ENCODE measurements around the gene LGALS3BP. TPM values are rescaled to one million over a fixed set of nuclear protein-coding genes. Genes with fewer than 3 reads are reported as not detected.
A peak's percentile ranks its signal among the peaks of the same experiment; 100 is the strongest.

Gene LGALS3BP
- total RNA-seq, 1 donor from 2014 or later, result 202 TPM

GRCh38 chr17:79006794-79007503 lies 27.2 kb upstream of the LGALS3BP start:
- peak overlapping the region; percentile 57 for H3K27ac Mint-ChIP-seq
- H3K36me3 Mint-ChIP-seq, result peaks cover 6% of the 10 kb centered on the region
- H3K4me1 Mint-ChIP-seq (ENCODE audit: unreplicated experiment), result peaks cover 30% of the 10 kb centered on the region
- peak overlapping the region; percentile 67 for H3K4me3 Mint-ChIP-seq
- TF ChIP-seq, protein P1, sequence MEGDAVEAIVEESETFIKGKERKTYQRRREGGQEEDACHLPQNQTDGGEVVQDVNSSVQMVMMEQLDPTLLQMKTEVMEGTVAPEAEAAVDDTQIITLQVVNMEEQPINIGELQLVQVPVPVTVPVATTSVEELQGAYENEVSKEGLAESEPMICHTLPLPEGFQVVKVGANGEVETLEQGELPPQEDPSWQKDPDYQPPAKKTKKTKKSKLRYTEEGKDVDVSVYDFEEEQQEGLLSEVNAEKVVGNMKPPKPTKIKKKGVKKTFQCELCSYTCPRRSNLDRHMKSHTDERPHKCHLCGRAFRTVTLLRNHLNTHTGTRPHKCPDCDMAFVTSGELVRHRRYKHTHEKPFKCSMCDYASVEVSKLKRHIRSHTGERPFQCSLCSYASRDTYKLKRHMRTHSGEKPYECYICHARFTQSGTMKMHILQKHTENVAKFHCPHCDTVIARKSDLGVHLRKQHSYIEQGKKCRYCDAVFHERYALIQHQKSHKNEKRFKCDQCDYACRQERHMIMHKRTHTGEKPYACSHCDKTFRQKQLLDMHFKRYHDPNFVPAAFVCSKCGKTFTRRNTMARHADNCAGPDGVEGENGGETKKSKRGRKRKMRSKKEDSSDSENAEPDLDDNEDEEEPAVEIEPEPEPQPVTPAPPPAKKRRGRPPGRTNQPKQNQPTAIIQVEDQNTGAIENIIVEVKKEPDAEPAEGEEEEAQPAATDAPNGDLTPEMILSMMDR (conservative IDR thresholded peaks at IDR 0.05), result no peak
- no peaks in the 10 kb centered on the region for H3K9me3 Mint-ChIP-seq
- H3K27me3 Mint-ChIP-seq, result no peaks in the 10 kb centered on the region
- DNase-seq (ENCODE audit: extremely low spot score, unreplicated experiment), result no peak

DNA sequence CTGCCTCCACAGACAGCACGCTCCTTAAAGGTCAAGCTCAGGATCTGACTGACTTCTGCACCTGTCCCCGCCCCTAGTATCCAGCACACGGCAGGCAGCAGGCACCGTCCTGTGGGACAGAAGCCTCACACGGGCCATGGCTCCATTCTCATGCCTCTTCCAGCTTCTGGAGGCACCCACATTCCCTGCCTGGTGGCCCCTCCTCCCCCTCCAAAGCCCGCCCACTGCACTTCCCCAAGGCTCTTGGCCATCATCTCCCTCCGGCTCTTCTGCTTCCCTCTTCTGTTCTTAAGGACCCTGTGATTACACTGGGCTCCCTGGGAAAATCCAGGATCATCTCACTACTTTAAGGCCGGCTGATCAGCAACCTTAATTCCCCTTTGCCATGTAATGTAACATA lies 26.3 kb upstream of the LGALS3BP start:
- Mint-ChIP-seq H3K27me3 (no peaks in the 10 kb centered on the region), H3K27ac (peak overlapping the region; percentile 78), H3K4me1 (ENCODE audit: unreplicated experiment) (peaks cover 25% of the 10 kb centered on the region), H3K4me3 (peak overlapping the region; percentile 47), H3K9me3 (no peaks in the 10 kb centered on the region), H3K36me3 (peaks cover 7% of the 10 kb centered on the region)
- no peak for DNase-seq (ENCODE audit: extremely low spot score, unreplicated experiment)
- TF ChIP-seq, protein P1 (conservative IDR thresholded peaks at IDR 0.05), result no peak

- TF ChIP-seq, protein P1 (conservative IDR thresholded peaks at IDR 0.05), result no peak
- Mint-ChIP-seq H3K4me1 (ENCODE audit: unreplicated experiment) (peaks cover 18% of the 10 kb centered on the region), H3K4me3 (peak overlapping the region; percentile 47), H3K9me3 (no peaks in the 10 kb centered on the region), H3K36me3 (peaks cover 7% of the 10 kb centered on the region), H3K27me3 (no peaks in the 10 kb centered on the region), H3K27ac (peak overlapping the region; percentile 78)
- DNase-seq (ENCODE audit: extremely low spot score, unreplicated experiment), result no peak
Observed at GRCh38 chr17:79005063-79005861, 25.5 kb upstream of the LGALS3BP start.

DNA sequence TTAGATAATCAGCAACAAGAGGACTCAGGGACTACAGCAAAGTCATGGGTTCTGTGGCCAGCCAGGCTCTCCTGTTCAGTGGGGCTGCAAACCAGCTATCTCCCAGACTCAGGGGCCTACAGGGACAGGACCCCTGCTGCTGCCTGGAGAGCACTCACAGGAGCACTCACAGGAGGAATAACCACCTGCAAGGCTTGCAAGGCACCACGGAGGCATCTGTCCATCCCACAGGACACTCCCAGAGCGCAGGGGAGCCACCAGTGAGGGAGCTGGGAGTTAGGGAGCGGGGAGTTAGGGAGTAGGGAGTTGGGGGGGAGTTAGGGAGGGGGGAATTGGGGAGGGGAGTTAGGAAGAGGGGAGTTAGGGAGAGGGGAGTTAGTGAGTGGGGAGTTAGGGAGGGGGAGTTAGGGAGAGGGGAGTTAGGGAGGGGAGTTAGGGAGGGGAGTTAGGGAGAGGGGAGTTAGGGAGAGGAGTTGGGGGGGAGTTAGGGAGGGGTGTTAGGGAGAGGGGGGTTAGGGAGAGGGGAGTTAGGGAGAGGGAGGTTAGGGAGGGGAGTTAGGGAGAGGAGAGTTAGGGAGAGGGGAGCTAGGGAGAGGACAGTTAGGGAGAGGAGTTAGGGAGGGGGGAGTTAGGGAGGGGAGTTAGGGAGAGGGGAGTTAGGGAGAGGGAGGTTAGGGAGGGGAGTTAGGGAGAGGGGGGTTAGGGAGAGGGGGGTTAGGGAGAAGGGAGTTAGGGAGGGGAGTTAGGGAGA lies 24.1 kb upstream of the LGALS3BP start:
- H3K27me3 Mint-ChIP-seq, result no peaks in the 10 kb centered on the region
- no peak for DNase-seq (ENCODE audit: extremely low spot score, unreplicated experiment)
- no peak overlapping the region for H3K4me3 Mint-ChIP-seq
- no peaks in the 10 kb centered on the region for H3K9me3 Mint-ChIP-seq
- H3K4me1 Mint-ChIP-seq (ENCODE audit: unreplicated experiment), result peaks cover 15% of the 10 kb centered on the region
- peaks cover 11% of the 10 kb centered on the region for H3K36me3 Mint-ChIP-seq
- no peak overlapping the region for H3K27ac Mint-ChIP-seq
- TF ChIP-seq, protein P1 (conservative IDR thresholded peaks at IDR 0.05), result no peak

DNA sequence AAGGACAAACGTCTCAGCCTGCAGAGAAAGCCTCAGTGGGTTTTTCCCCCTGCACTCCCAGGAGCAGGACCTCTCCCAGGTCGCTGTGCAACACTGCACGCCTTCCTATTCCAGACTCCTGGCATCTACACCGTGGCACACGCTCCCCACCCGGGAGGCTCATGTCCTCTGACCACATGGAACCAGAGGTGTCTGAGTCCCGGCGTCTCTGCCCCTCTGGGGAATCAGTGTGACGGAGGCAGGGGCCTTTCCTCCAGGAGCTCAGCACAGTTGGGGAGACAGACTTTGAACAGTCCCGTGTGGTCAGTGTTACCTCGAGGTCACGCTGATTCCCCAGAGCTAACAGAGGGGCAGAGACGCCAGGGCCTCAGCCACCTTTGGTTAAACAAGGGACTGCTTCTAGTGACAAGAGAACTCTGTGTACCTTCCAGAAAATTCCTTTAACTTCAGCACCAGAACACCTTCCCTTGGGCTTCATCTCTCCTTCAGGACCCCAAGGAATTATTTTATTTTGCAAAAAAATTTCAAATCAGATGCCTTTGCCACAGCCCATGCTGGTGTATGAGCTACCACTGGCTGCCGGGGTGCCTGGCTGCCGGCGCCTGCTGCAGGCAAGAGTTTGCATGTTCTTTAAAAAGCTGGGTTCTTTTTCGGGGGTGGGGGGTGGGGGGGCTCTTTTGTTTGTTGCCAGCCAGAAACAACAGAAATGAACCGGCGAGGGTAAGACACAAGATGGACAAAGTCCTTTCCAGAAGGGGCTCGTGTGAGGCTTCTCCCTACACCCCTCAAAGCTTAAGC lies 23.3 kb upstream of the LGALS3BP start:
- Mint-ChIP-seq H3K4me1 (ENCODE audit: unreplicated experiment) (peaks cover 9% of the 10 kb centered on the region), H3K27me3 (no peaks in the 10 kb centered on the region), H3K27ac (no peak overlapping the region), H3K36me3 (peaks cover 7% of the 10 kb centered on the region), H3K9me3 (no peaks in the 10 kb centered on the region), H3K4me3 (peak overlapping the region; percentile 11)
- no peak for DNase-seq (ENCODE audit: extremely low spot score, unreplicated experiment)
- TF ChIP-seq, protein P1 (conservative IDR thresholded peaks at IDR 0.05), result no peak

Data from type B pancreatic cell (in vitro differentiated cells).